H1 (cell line): Measurements from ENCODE around the gene TMPRSS9.

Experiments used
- CHD2 ChIP-seq: IDR thresholded peaks from 2 replicates; pipeline ENCODE4 v1.6.1; 2012; ENCODE audit warnings: low read length, improper control_type of control experiment
- EP300 ChIP-seq, 2 experiments: IDR thresholded peaks; 1 replicate in 1 of 2; 2 replicates in 1 of 2; pipeline ENCODE4 v1.6.1; 2011 to 2012; ENCODE audit warnings: low read depth in 2 of 2, low read length in 2 of 2, mild to moderate bottlenecking in 2 of 2, borderline replicate concordance in 1 of 2, inconsistent platforms in 1 of 2, moderate library complexity in 1 of 2
- POLR2A ChIP-seq, 2 experiments: IDR thresholded peaks; 1 replicate in 1 of 2; 2 replicates in 1 of 2; pipeline ENCODE4 v1.6.1; 2011; ENCODE audit warnings: low read depth in 2 of 2, low read length in 2 of 2, mild to moderate bottlenecking in 2 of 2; ENCODE audit errors: control extremely low read depth in 1 of 2
- POLR2AphosphoS5 ChIP-seq: IDR thresholded peaks from 2 replicates; pipeline ENCODE4 v1.6.1; 2011; ENCODE audit warnings: low read depth, low read length
- RFX5 ChIP-seq: IDR thresholded peaks from 2 replicates; pipeline ENCODE4 v1.6.1; 2011; ENCODE audit warnings: low read depth, low read length, improper control_type of control experiment, borderline replicate concordance
- SP2 ChIP-seq: IDR thresholded peaks from 2 replicates; pipeline ENCODE4 v1.6.1; 2012; ENCODE audit warnings: mild to moderate bottlenecking, low read length, inconsistent platforms

- TF ChIP-seq POLR2AphosphoS5 (no peak), RFX5 (no peak), POLR2A (IDR thresholded peaks at IDR 0.05; ENCODE audit: control extremely low read depth in 1 of 2, low read depth in 2 of 2, low read length in 2 of 2) (no peak), CHD2 (no peak), SP2 (no peak), EP300 (IDR thresholded peaks at IDR 0.05; ENCODE audit: borderline replicate concordance in 1 of 2, low read depth in 2 of 2, low read length in 2 of 2) (no peak)
Observed at GRCh38 chr19:2399582-2399981, 39.5 kb downstream of the TMPRSS9 start.
